Effector memory CD8-positive, alpha-beta T cell (primary cell): ENCODE results near the gene CNIH1.
"Not testable (repeated sequence)": the region's sequence is repeated elsewhere in the genome, so short reads cannot be mapped to it uniquely, and the experiment has no call there.

ENCODE experiments used
- ATAC-seq: fragments of 150-1000 bp; cut with Tn5 transposase; replicated peaks from 2 replicates; pipeline ENCODE4 v1.10.0; 2021; ENCODE audit warnings: mild to moderate bottlenecking, moderate library complexity
- DNase-seq, 3 experiments: peaks; one replicate each; pipeline ENCODE4 v3.0.0; 2021
- H3K27ac Mint-ChIP-seq, 2 donors: one replicate each; pipeline ENCODE4 v1.8.0; 2022; ENCODE audit warnings: mild to moderate bottlenecking in 2 of 2, mixed read lengths in 2 of 2, moderate library complexity in 2 of 2
- H3K27me3 Mint-ChIP-seq, 2 donors: one replicate each; pipeline ENCODE4 v1.8.0; 2022; ENCODE audit warnings: mixed read lengths in 2 of 2
- H3K36me3 Mint-ChIP-seq: one replicate; pipeline ENCODE4 v1.8.0; 2022; ENCODE audit warnings: mild to moderate bottlenecking, moderate library complexity, mixed read lengths; ENCODE audit not compliant: insufficient read depth
- H3K4me1 Mint-ChIP-seq, 2 donors: one replicate each; pipeline ENCODE4 v1.8.0; 2022; ENCODE audit warnings: low read depth in 2 of 2, mixed read lengths in 2 of 2
- H3K4me3 Mint-ChIP-seq, 2 donors: one replicate each; pipeline ENCODE4 v1.8.0; 2022; ENCODE audit warnings: mild to moderate bottlenecking in 2 of 2, mixed read lengths in 2 of 2, moderate library complexity in 2 of 2
- H3K9me3 Mint-ChIP-seq, 2 donors: one replicate each; pipeline ENCODE4 v1.8.0; 2022; ENCODE audit warnings: mixed read lengths in 2 of 2

The CNIH1 gene

DNA sequence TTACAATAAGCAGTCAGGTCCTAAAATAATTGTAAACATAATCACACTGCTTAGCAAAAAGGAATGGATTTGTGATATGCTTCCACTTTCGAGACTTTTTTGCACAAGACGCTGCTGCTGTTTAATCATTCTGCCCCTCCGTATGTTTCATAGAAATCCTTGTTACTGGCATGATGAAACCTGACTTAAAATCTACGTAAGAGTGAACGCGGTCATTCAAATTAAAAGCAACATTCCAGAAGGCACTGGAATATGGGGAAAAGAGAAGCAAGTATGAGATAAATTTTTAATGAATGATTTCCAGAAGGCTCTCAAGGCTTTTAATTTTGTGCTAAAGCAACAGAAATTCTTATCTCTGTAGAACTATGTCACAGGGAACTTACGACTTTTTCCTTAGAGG, 1.1 kb downstream of the CNIH1 start:
- peak overlapping the region; percentile 85 to 93 for H3K4me3 Mint-ChIP-seq

DNA sequence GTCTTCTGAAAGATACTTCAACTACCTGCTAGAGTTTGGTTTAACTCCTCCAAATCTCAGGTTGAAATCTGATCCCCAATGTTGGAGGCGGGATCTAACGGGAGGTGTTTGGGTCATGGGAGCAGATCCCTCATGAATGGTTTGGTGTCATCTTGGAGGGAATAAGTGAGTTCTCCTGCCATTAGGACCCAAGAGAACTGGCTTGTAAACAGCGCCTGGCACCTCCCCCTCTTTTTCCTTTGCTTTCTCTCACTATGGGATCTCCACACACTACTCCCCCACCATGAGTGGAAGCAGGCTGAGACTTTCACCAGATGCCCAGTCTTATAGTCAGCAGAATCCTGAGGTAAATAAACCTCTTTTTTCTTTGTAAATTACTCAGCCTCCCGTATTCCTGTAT, 2.5 kb downstream of the CNIH1 start:
- ATAC-seq (no peak), DNase-seq (no peak)
- Mint-ChIP-seq H3K4me1 (peaks cover 38 to 59% of the 10 kb centered on the region in 2 donors), H3K9me3 (no peaks in the 10 kb centered on the region), H3K36me3 (peaks cover 22% of the 10 kb centered on the region), H3K27me3 (no peaks in the 10 kb centered on the region), H3K4me3 (no peak overlapping the region), H3K27ac (no peak overlapping the region)

More for the DNA sequence above, 1.1 kb downstream of the CNIH1 start:
- Mint-ChIP-seq H3K27me3 (peaks cover 6 to 12% of the 10 kb centered on the region in 2 donors), H3K36me3 (peaks cover 15% of the 10 kb centered on the region), H3K27ac (peak overlapping the region; percentile 88 to 97), H3K9me3 (no peaks in the 10 kb centered on the region), H3K4me1 (peaks cover 35 to 53% of the 10 kb centered on the region in 2 donors)
- no peak for DNase-seq
- ATAC-seq, result no peak

DNA sequence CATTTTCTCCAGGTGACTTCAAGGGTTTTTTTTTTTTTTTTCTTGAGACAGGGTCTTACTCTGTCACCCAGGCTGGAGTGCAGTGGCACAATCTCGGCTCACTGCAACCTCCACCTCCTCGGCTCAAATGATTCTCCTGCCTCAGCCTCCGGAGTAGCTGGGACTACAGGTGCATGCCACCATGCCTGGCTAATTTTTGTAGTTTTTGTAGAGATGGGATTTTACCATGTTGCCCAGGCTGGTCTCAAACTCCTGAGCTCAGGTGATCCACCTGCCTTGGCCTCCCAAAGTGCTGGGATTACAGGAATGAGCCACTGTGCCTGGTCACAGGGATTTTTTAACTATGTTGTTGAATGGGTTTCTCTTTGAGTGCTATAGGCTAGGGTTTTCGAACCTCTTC, 3.2 kb downstream of the CNIH1 start:
- H3K27me3 Mint-ChIP-seq, H3K4me3 Mint-ChIP-seq, H3K9me3 Mint-ChIP-seq, H3K27ac Mint-ChIP-seq, DNase-seq, ATAC-seq: not testable (repeated sequence)
- peaks cover 38 to 61% of the 10 kb centered on the region in 2 donors for H3K4me1 Mint-ChIP-seq
- peaks cover 26% of the 10 kb centered on the region for H3K36me3 Mint-ChIP-seq

DNA sequence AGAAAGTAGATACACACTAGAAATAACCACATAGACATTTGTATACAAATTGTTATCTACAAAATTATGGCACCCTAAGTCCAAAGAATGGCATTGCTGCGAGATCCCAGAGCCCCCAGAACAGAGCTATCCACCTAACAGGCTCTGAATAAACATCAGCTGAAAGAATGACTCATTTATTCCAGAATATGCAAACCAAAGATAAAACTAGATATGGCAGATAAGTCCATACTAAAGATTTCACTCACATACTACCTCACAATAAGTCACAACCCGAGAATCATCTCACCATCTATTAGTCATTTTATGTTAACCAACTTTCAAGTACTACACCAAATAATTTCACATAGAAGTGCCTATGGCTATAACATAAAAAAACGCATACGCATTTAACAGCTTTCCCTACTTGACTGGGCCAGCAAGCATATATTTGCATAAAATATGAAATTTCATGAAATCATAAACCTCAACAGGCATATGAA, 5.6 kb downstream of the CNIH1 start:
- no peaks in the 10 kb centered on the region for H3K27me3 Mint-ChIP-seq
- H3K9me3 Mint-ChIP-seq, result no peaks in the 10 kb centered on the region
- peak; percentile 77 for ATAC-seq
- H3K36me3 Mint-ChIP-seq, result peaks cover 26% of the 10 kb centered on the region
- H3K27ac Mint-ChIP-seq, result peak overlapping the region; percentile 81 to 85
- no peak for DNase-seq
- H3K4me3 Mint-ChIP-seq, result peak overlapping the region; percentile 47 to 60
- H3K4me1 Mint-ChIP-seq, result peaks cover 32 to 55% of the 10 kb centered on the region in 2 donors

DNA sequence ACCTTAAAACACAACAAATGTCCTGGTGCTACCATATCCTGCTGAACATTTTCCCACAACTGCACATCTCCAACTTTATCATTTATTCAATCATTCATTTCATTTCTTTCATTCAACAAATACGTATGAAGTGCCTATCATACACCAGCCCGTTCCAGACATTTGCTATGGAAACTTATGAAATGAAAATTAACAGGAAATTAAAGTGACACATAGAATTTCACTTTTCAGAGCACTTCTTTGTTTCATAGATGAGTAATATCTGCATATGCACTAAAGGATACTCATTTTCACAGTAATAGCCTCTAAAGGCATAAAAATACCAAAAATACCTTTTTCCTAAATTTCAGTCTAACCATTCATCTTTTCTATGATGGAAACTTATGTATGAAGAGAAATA, 12.6 kb downstream of the CNIH1 start:
- Mint-ChIP-seq H3K4me3 (no peak overlapping the region), H3K27me3 (no peaks in the 10 kb centered on the region), H3K4me1 (peaks cover 1 to 11% of the 10 kb centered on the region in 2 donors), H3K36me3 (peaks cover 48% of the 10 kb centered on the region), H3K27ac (no peak overlapping the region), H3K9me3 (no peaks in the 10 kb centered on the region)
- ATAC-seq, result no peak
- DNase-seq, result no peak

DNA sequence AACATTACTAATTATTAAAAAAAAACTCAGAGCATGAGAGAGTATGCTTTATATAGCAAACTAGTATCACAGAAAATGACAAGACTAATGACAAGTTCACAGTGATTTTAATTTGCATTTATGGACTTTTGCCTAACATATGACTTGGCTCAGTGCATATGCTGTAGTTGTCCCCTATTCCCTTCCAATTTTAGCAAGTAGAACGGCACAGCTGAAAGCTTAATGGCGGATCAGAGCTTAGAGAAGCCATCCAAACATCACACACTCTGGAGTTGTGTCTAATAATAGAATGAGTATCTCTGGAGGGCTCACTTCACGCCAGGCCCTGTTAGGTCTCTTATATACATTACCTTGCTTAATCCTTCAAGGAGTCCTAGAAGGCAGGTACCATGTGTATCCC, 13.3 kb downstream of the CNIH1 start:
- H3K36me3 Mint-ChIP-seq, result peaks cover 43% of the 10 kb centered on the region
- no peak overlapping the region for H3K27ac Mint-ChIP-seq
- H3K9me3 Mint-ChIP-seq, result no peaks in the 10 kb centered on the region
- peaks cover 1 to 11% of the 10 kb centered on the region in 2 donors for H3K4me1 Mint-ChIP-seq
- DNase-seq (no peak), ATAC-seq (no peak)
- H3K27me3 Mint-ChIP-seq, result no peaks in the 10 kb centered on the region
- H3K4me3 Mint-ChIP-seq, result no peak overlapping the region

DNA sequence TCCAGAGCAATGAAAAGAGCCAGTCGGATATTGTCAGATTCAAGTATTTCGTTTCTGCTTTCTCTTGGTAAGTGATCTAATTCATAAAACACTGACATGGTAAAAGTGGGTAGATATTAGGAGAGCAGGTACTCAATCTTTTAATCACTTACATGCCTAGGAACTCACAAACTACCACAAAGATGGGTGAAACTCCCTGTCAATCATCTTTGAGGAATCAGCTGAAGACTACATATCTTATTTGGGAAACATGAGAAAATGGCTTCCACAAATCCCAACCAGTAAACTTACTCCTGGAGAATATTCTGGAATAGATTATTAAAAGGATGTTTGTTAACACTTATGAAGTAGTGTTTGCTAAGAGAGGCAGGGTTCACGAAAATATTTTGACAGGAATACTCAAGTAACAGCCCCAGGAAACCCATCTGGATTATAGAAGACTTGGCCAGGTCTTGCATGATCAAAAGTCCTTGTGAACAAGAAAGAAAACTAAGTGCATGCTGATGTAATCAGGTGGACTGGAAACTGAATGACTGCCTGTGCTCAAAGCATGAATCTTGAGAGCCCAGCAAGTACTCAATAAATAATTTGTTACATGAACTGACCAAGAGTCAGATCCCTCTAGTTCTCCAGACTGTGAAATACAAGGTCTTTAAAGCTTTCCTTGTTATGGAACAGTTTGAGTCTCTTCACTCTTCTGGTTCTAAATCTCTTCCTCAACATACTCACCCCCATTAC, 15.5 kb downstream of the CNIH1 start:
- ATAC-seq (no peak), DNase-seq (no peak)
- Mint-ChIP-seq H3K27ac (no peak overlapping the region), H3K36me3 (peaks cover 33% of the 10 kb centered on the region), H3K4me1 (peaks cover 1 to 8% of the 10 kb centered on the region in 2 donors), H3K9me3 (no peaks in the 10 kb centered on the region), H3K27me3 (no peaks in the 10 kb centered on the region), H3K4me3 (no peak overlapping the region)

DNA sequence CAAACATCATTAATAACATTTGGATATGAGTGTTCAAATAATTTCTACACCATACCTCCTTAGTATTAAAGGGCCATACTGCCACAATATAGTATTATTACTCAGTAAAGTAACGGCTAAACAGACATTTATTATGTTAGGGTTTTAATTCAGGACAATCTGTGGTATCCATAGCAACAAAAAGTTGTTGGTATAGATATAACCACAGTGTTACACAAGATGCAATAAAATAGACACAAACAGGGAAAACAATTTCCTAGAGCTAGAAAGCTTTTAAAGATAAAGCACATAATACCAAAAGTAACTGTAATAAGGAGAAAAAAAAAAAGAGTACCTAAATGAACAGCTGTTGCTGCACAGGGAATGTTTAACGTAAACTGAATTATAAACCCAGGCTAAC, 16.1 kb downstream of the CNIH1 start:
- no peak for DNase-seq
- Mint-ChIP-seq H3K4me1 (peaks cover 2 to 13% of the 10 kb centered on the region in 2 donors), H3K4me3 (no peak overlapping the region), H3K9me3 (no peaks in the 10 kb centered on the region), H3K36me3 (peaks cover 30% of the 10 kb centered on the region), H3K27ac (no peak overlapping the region), H3K27me3 (no peaks in the 10 kb centered on the region)
- no peak for ATAC-seq

DNA sequence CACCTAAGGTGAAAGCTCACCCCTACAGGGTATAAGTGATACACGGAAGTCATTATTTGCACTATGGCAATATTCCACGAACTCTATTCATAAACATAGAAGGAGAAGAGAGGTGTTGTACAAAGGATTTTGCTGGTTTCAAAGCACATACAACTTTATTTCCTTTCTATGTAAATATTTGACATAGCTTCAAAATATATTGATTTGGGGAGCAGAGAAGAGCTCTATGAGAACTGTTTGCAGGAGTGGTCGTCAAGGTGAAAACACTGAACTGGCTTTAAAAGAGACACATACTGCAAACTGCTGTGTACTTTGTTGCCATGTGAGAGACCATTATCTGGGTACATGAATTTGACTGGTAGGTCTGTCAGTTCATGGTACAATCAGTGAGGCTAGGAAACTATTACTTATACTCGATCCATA, 16.7 kb downstream of the CNIH1 start:
- Mint-ChIP-seq H3K27me3 (no peaks in the 10 kb centered on the region), H3K27ac (peak overlapping the region in 1 of 2 donors; percentile 3), H3K4me1 (peaks cover 2 to 10% of the 10 kb centered on the region in 2 donors), H3K36me3 (peaks cover 24% of the 10 kb centered on the region), H3K4me3 (no peak overlapping the region), H3K9me3 (no peaks in the 10 kb centered on the region)
- no peak for ATAC-seq
- no peak for DNase-seq

DNA sequence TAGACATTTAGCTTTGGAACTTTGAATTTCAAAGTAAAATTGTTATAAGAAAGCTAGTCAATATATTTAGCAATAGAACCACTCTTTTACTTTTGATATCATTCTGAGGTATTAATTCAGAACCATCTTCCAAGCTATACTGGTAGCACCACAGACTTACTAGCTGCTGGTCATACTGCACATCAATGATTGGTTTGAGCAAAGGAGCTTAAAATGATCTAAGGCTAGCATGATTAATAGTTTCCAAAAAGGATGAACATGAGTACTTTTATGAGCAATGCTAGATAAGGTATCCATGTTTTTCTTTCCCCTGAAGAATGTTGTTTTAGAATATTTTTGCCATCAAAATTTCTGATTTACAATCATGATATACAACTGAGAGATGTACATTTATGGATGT, 17.2 kb downstream of the CNIH1 start:
- Mint-ChIP-seq H3K27me3 (no peaks in the 10 kb centered on the region), H3K9me3 (no peaks in the 10 kb centered on the region), H3K27ac (peak overlapping the region in 1 of 2 donors; percentile 3), H3K4me3 (no peak overlapping the region), H3K36me3 (peaks cover 19% of the 10 kb centered on the region), H3K4me1 (peaks cover 2 to 10% of the 10 kb centered on the region in 2 donors)
- no peak for ATAC-seq
- no peak for DNase-seq

DNA sequence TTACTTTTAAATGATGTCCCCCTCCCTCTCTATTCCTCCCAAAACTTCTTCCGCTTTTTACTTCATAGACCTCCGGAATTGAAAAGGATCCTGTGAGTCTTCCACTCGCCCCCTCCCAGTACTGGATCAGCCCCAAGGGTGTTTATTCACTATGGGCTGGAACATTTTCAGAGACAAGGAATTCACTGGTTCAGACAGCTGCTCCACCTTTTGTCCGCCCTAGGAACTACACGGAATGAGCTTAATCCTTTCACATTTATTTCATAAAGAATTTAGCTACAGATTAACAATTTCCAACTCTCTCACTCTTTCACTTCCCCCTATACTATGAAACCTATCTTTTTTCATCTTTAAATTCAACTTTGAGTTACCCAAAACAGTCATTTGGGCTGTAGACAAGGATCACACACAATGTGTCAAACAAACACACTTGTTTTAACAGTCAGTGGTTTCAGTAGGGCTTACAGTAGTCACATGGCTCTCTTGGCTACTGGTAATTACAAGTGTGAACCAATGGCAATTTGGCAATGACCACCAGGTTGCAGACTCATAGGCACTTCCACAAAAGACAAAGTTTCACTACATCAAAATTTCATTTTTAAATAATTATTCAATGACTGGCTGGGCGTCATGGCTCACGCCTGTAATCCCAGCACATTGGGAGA, 20.6 kb downstream of the CNIH1 start:
- H3K4me1 Mint-ChIP-seq, result peaks cover 2 to 10% of the 10 kb centered on the region in 2 donors
- DNase-seq, result no peak
- H3K9me3 Mint-ChIP-seq, result no peaks in the 10 kb centered on the region
- H3K4me3 Mint-ChIP-seq, result no peak overlapping the region
- ATAC-seq, result no peak
- no peaks in the 10 kb centered on the region for H3K27me3 Mint-ChIP-seq
- peak overlapping the region in 1 of 2 donors; percentile 13 for H3K27ac Mint-ChIP-seq
- peaks cover 7% of the 10 kb centered on the region for H3K36me3 Mint-ChIP-seq

DNA sequence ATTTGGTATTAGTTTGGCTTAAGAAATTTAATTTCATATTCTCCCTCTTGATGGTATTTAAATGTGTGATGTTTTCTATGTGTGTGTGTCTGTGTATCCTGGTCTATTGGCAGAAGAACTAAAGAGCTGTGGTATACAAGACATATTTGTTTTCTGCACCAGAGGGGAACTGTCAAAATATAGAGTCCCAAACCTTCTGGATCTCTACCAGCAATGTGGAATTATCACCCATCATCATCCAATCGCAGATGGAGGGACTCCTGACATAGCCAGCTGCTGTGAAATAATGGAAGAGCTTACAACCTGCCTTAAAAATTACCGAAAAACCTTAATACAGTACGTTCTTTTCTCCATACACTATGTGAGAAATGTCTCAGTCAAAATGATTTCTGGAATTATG, 29.8 kb downstream of the CNIH1 start:
- Mint-ChIP-seq H3K27ac (no peak overlapping the region), H3K4me3 (no peak overlapping the region), H3K36me3 (peaks cover 3% of the 10 kb centered on the region)

DNA sequence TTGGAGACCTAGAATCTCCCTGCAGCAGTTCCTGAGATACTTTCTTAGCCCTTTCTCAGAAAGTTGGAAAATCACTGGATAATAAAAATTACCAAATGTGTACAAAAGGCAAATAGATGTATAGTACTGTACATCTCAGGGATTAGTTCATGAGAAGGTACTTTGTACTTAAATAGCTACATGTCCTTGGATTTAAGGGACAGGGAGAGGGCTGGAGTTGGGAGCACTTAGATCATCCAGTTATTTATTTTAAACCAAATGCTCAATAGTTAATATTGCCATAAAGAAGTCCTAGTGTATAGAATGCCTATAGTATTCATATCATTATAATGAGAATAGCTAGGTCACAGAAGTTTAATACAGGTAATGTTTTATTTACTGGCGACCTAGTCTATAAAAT, 31.0 kb downstream of the CNIH1 start:
- Mint-ChIP-seq H3K36me3 (peaks cover 3% of the 10 kb centered on the region), H3K27ac (no peak overlapping the region), H3K4me3 (no peak overlapping the region), H3K9me3 (no peaks in the 10 kb centered on the region), H3K27me3 (no peaks in the 10 kb centered on the region), H3K4me1 (no peaks in the 10 kb centered on the region)
- DNase-seq (no peak), ATAC-seq (no peak)

More for the DNA sequence above, 29.8 kb downstream of the CNIH1 start:
- no peaks in the 10 kb centered on the region for H3K27me3 Mint-ChIP-seq
- H3K4me1 Mint-ChIP-seq, result no peaks in the 10 kb centered on the region
- DNase-seq (no peak), ATAC-seq (no peak)
- no peaks in the 10 kb centered on the region for H3K9me3 Mint-ChIP-seq
